GF-D8 (cell line): Measurements from ENCODE around the gene MEF2C.

Experiments
- DNase-seq: peaks from one replicate; lab custom pipeline; 2025; lab: John Stamatoyannopoulos, UW

Gene MEF2C

GRCh38 chr5:88756953-88757352, 126.0 kb downstream of the MEF2C start:
- no peak for DNase-seq

- DNase-seq = no peak
Measured at GRCh38 chr5:88748666-88749065, 134.3 kb downstream of the MEF2C start.

DNA sequence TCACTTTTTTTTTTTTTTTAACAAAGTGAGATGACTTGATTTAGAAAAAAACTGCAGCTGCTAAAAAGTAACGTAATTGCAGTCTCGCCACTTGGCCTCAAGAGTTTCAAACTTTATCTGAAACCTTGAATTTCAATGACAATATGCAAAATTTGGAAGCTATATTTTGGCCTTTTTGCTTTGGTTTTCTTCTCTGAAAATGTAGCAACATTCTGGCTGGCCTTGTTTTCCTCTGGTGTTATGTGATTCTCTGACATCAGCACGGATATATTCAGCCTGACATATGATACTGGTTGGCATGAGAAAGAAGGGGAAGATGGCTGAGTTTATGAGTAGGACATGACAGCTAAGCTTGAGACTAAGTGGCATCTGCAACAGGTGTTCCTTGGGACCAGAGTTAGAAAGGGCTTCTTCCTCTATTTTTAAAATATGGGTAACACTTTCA, 136.5 kb downstream of the MEF2C start:
- no peak for DNase-seq

GRCh38 chr5:88745093-88745696, 137.8 kb downstream of the MEF2C start:
- DNase-seq = no peak

DNA sequence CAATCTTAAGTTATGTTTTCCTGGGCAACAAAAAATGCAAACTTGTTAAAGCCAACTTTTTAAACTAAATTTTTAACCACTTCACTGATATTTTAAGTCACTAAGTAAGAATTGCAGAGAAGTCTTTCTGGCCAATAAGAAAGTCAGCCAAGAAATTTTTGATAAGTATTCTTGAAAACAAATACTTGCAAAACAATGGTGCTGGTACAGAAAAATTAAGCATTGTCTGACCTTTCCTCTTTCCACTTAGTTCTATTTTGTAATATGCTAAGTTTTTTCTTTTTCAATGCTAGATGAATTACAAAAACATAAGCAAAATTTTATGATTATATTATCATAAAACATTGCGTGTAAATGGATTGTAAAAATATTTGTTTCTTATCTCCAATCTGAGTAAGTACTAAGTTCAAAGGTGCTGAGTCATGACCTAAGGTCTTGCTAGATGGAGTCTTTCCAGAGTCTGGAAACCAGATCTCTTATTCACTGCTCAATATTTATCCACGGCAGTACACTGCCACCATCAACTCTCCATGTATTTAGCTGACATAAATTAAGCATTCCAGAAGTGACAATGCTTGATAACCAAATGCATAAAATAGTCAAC, 139.7 kb downstream of the MEF2C start:
- DNase-seq = no peak

GRCh38 chr5:88741964-88742363, 141.0 kb downstream of the MEF2C start:
- DNase-seq = no peak

DNA sequence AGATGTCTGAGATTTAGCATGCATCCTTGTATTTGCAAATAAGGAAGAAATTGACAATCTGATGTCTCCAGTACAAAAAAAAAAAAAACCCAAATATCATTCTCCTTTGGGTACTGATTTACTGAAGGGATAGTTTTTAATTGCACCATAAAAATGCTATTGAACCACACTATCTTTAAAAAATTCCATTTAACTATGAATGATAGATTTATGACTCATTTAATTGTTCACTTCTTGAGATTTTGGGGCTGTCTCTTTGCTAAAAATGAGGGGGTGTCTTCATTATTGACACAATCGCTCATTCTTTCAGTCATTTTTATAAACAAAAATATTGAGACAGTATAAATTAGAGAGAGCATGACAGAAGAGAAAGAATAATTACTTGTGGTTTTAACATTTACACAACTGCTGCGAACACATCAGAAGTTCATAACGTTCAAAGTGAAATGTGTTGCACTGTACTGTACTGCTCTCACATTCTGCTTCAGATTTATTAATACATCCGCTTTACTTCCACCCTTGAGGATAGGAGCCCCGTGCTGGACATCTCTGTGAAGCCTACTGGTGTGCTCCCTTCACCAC, 142.3 kb downstream of the MEF2C start:
- DNase-seq = no peak

DNA sequence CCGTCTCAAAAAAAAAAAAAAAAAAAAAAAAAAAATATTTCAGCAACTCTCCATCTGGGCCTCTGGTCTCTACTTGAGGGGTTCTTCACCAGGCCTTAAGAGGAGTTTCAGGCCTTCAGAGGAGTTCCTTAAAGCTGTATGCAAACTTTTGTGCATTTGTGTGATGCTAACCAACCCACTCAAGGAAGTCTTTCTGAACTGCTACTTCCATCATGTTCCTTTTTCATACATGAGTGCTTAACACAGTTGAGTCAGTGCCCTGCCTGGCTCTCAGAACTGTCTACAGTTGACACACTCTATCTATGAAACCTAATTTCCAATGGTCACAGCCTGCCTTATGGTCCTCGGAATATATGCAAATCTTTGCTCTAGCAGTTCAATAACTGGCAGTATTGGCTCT, 146.5 kb downstream of the MEF2C start:
- DNase-seq = no peak

- DNase-seq = no peak
Measured at GRCh38 chr5:88734983-88735382, 148.0 kb downstream of the MEF2C start.

GRCh38 chr5:88734191-88734640, 148.8 kb downstream of the MEF2C start:
- no peak for DNase-seq

GRCh38 chr5:88732862-88733261, 150.1 kb downstream of the MEF2C start:
- DNase-seq = no peak

DNA sequence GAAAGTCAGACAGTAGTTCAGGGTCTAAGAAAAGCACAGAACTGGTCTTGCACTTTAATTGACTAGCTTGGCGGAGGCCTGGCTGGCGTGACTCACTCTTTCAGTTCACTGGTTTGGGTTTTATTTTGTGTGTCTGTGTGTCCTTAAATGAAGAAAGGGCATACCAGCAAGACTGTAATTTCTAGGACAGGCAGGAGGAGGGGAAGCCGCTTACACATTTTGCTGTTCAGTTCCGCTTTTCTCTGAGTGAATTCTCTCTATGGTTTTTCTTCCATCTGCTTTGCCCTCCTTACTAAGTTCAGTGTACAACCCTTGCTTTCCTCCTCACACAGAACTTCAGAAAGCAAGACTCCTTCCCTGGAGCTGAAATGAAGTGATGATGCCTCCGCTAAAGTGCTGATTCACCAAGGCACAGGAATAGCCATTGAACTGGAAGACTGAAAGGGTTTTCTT, 150.8 kb downstream of the MEF2C start:
- no peak for DNase-seq

GRCh38 chr5:88729829-88730182, 153.2 kb downstream of the MEF2C start:
- no peak for DNase-seq

- DNase-seq = no peak
Measured at GRCh38 chr5:88729084-88729828, 153.7 kb downstream of the MEF2C start.

- no peak for DNase-seq
Measured at GRCh38 chr5:88727705-88728313, 155.2 kb downstream of the MEF2C start.

- DNase-seq = no peak
Measured at GRCh38 chr5:88725454-88725853, 157.5 kb downstream of the MEF2C start.

DNA sequence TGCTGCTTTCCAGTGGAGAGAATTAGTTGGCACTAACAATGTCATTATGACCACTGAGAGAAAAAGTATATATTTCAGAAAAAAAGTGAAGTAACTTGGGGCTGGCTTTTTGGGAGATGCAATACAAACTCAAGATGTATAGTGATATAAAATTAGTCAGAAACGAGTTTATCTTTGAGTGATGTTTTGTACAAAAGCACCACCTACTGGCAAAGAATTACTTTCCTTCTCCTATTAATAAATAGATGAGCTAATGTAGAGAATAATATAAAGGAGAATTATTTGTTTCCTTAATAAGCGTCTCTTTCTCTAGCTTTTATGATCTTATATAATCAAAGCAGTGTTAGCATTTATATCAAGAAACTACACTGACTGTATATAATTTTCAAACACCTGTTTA, 158.8 kb downstream of the MEF2C start:
- no peak for DNase-seq

DNA sequence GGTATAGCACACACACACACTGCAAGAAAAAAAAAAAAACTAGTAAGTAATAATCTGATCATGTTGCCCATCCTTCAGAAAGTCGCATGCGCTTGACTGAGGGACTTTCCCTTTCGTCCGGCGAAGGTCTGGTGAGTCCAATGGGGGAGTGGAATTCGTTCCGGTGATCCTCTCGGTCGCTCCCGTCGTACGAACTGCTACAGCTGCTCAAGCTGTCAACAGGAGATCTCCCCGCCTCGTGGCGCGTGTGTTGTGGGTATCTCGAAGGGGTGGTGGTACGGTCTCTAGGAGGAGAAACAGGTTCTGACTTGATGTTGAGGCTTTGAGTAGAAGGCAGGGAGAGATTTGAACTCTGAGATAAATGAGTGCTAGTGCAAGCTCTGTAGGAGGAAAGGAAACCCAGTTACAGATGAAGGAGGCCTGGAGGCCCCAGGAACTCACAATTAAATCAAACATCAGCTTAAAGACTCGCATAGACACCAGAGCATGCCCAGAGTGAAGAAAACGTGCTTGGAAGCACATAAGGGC, 160.4 kb downstream of the MEF2C start:
- no peak for DNase-seq

DNA sequence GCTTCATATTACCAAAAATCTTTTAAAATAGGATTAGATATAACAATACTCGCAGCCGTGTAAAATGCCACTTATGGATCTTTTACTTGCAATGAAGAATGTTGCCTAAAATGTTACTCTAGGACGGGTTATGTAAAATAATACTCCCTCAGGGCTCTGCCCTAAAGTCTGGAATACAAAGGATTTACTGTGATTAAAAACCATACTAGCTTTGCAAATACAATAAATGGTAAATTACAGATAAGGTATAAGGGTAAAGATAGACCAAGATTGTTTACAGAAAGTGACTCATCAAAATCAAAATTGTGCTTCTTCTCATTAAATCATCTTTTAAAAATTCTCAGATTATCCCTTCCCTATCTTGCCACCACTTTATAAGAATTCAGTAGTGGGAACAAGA, 163.6 kb downstream of the MEF2C start:
- DNase-seq = no peak

- peak; percentile 22 for DNase-seq
Measured at GRCh38 chr5:88718736-88719135, 164.2 kb downstream of the MEF2C start.

GRCh38 chr5:88716101-88716500, 166.9 kb downstream of the MEF2C start:
- no peak for DNase-seq

- no peak for DNase-seq
Measured at GRCh38 chr5:88715503-88715902, 167.5 kb downstream of the MEF2C start.
